Lower lobe of right lung (tissue), 2 donors: ENCODE results near the gene PDGFB. TPM values are rescaled to one million over a fixed set of nuclear protein-coding genes. Genes with fewer than 3 reads are reported as not detected.
A peak's percentile ranks its signal among the peaks of the same experiment; 100 is the strongest.

Source experiments
- ATAC-seq, 2 donors: fragments of 200-7000 bp; cut with Tn5 transposase; one replicate each; pipeline ENCODE4 v1.9.1; 2020 to 2022; ENCODE audit warnings: mild to moderate bottlenecking in 2 of 2, moderate library complexity in 2 of 2
- DNase-seq: peaks from one replicate; pipeline ENCODE4 v3.0.0-alpha.2; 2020
- H3K27ac ChIP-seq: fragments of 200-600 bp; one replicate; pipeline ENCODE4 v1.8.0; 2022
- H3K27me3 ChIP-seq: fragments of 200-600 bp; one replicate; pipeline ENCODE4 v1.8.0; 2022; ENCODE audit warnings: low read depth
- H3K36me3 ChIP-seq: fragments of 200-600 bp; one replicate; pipeline ENCODE4 v1.8.0; 2022; ENCODE audit warnings: mild to moderate bottlenecking
- H3K4me1 ChIP-seq: fragments of 200-600 bp; one replicate; pipeline ENCODE4 v1.8.0; 2022
- H3K4me3 ChIP-seq: fragments of 200-600 bp; one replicate; pipeline ENCODE4 v1.8.0; 2022; ENCODE audit warnings: mild to moderate bottlenecking
- H3K9me3 ChIP-seq: fragments of 200-600 bp; one replicate; pipeline ENCODE4 v1.8.0; 2022
- CTCF ChIP-seq: fragments of 200-600 bp; IDR thresholded peaks from one replicate; pipeline ENCODE4 v1.8.0; 2022; ENCODE audit warnings: antibody characterized with exemption, mild to moderate bottlenecking
- intact Hi-C: fragments of 100-400 bp; cut with DNase I; formaldehyde crosslinking; loops from one replicate; pipeline ENCODE4 v1.11.0; 2022
- total RNA-seq: library from RNA; stranded (reverse); fragmentation: NEBNext Ultra II Directional; extraction: Animal tissue kit (Norgen Biotek cat#: 25700); gene quantifications from one replicate; pipeline ENCODE4 v1.2.1, GENCODE V29; 2021
- donor health status: DM: no; HTN: yes; CAD: no; lungs with severe emphysema.

Gene PDGFB
- total RNA-seq, 1 donor from 2014 or later = 30.5 TPM

DNA sequence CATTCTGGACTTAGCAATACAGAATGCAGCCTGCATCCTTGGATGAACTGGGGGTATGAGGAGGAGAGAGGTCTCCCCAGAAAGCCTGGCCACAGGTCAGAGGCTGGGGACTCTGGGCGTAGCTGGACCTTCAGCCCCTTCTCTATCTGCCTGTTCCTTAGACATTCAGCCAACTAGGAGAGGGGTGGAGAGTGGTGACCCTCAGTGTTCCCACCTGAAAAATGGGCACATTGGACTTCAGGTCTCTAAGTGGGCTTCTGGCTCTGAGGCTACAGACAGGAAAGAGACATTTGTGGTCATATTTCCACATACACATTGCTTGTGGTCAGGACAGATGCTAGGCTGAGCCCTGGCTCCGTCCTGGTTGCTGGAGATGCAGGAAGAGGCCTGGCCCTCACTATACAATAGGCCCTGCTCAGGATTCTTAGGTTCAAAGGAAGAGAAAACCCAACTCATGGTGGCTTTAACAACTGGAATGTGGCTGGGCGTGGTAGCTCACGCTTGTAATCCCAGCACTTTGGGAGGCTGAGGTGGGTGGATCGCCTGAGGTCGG lies 62.2 kb downstream of the PDGFB start:
- DNase-seq (peak; percentile 14), ATAC-seq (no peak)
- no peaks in the 10 kb centered on the region for H3K9me3 ChIP-seq
- TF ChIP-seq CTCF = no peak
- intact Hi-C loops = no loop called here
- H3K4me1 ChIP-seq = peaks cover 42% of the 10 kb centered on the region
- no peaks in the 10 kb centered on the region for H3K27me3 ChIP-seq
- H3K4me3 ChIP-seq = no peak overlapping the region
- H3K36me3 ChIP-seq = no peaks in the 10 kb centered on the region
- H3K27ac ChIP-seq = no peak overlapping the region

DNA sequence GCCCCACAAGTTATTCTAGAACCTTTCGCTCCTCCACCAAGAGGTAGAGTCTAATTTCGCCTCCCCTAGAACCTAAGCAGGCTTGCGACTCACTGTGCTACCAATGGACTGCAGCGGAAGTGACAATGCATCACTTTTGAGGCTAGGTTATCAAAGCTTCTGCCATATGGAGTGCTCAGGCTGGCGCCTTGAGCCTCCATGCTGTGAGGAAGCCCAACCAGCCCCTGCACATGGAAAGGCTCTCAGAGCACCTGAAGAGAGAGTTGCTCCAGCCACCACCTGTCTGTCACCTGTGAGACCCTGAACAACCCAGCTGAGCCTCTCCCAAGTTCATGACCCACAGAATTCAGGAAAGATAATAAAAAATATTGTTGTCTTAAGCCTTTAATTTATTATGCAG lies 63.0 kb downstream of the PDGFB start:
- peak; percentile 20 for DNase-seq
- Histone ChIP-seq H3K27ac (no peak overlapping the region), H3K9me3 (no peaks in the 10 kb centered on the region), H3K36me3 (no peaks in the 10 kb centered on the region), H3K4me1 (peaks cover 50% of the 10 kb centered on the region), H3K27me3 (no peaks in the 10 kb centered on the region), H3K4me3 (no peak overlapping the region)
- intact Hi-C loops = no loop called here
- no peak for TF ChIP-seq CTCF
- ATAC-seq = no peak

GRCh38 chr22:39181356-39181755 lies 63.4 kb downstream of the PDGFB start:
- Histone ChIP-seq H3K27me3 (no peaks in the 10 kb centered on the region), H3K4me1 (peaks cover 54% of the 10 kb centered on the region), H3K36me3 (no peaks in the 10 kb centered on the region), H3K9me3 (no peaks in the 10 kb centered on the region), H3K4me3 (no peak overlapping the region), H3K27ac (no peak overlapping the region)
- DNase-seq (no peak), ATAC-seq (no peak)
- no peak for TF ChIP-seq CTCF
- intact Hi-C loops = no loop called here

DNA sequence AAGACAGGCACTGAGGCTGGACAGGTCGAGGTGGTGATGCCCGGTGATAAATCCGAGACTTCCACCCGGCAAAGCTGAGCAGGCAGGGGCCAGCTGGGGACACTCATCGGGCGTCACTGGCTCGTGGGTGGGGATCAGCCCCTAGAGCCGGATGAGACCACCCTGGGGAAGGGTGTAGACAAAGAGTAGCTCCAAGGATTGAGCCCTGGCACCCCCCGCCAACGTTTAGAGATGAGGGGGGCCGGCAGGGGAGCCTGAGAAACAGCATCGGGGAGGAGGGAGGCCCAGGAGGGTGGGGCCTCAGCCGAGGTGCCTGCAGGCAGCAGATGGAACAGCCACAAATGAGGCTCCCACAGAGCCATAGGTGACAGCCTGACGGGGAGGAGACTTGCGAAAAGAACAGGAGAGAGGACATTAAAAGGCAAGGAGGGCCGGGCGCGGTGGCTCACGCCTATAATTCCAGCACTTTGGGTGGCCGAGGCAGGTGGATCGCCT lies 64.9 kb downstream of the PDGFB start:
- H3K4me3 ChIP-seq = no peak overlapping the region
- H3K27me3 ChIP-seq = no peaks in the 10 kb centered on the region
- TF ChIP-seq CTCF = no peak
- H3K4me1 ChIP-seq = peaks cover 59% of the 10 kb centered on the region
- no peaks in the 10 kb centered on the region for H3K9me3 ChIP-seq
- H3K36me3 ChIP-seq = no peaks in the 10 kb centered on the region
- intact Hi-C loops = loop anchor here (10.0 kb wide), 1 partner anchor 135 kb away; the partner anchor contains the start of gene RPL3
- no peak overlapping the region for H3K27ac ChIP-seq
- no peak for DNase-seq
- no peak for ATAC-seq

DNA sequence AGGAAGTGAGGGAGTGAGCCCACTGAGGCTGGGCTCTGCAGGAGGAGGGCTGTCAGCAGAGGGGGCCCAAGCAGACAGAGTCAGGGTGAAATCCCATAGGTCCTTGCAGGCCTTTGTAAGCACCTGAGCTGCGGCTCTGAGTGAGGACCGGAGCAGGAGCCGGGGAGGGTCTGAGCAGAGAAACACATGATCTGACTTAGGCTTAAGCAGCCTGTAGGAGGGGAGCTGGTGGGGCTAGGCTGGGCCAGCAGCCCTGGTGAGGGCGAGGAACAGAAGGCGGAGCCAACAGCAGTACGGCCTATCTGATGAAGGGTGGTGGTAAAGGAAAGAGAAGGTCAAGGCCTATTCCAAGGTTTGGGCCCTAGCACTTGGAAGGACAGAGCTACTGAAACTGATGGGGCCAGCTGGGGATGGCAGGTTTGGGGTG lies 65.4 kb downstream of the PDGFB start:
- TF ChIP-seq CTCF = no peak
- intact Hi-C loops = loop anchor here (10.0 kb wide), 1 partner anchor 135 kb away; the partner anchor contains the start of gene RPL3
- Histone ChIP-seq H3K36me3 (no peaks in the 10 kb centered on the region), H3K4me3 (no peak overlapping the region), H3K27ac (no peak overlapping the region), H3K9me3 (no peaks in the 10 kb centered on the region), H3K27me3 (no peaks in the 10 kb centered on the region), H3K4me1 (peaks cover 59% of the 10 kb centered on the region)
- DNase-seq = no peak
- ATAC-seq = no peak
